Stimulated activated effector memory CD8-positive, alpha-beta T cell treated with anti-CD3 and anti-CD28 coated beads, Interleukin-12 subunit alpha, Interleukin-12 subunit beta, amount 100 ng/mL, for 72 hours (primary cell): ENCODE measurements around the gene ITPR3.
"Not testable (repeated sequence)": the region's sequence is repeated elsewhere in the genome, so short reads cannot be mapped to it uniquely, and the experiment has no call there.

Source experiments
- ATAC-seq: fragments of 150-1000 bp; cut with Tn5 transposase; 2 replicates; pipeline ENCODE4 v1.10.0; 2021
- DNase-seq, 2 donors: peaks; one replicate each; pipeline ENCODE4 v3.0.0; 2021 to 2022; ENCODE audit warnings: low spot score in 2 of 2
- H3K27ac Mint-ChIP-seq: one replicate; pipeline ENCODE4 v1.8.0; 2022; ENCODE audit warnings: mild to moderate bottlenecking, mixed read lengths
- H3K36me3 Mint-ChIP-seq: one replicate; pipeline ENCODE4 v1.8.0; 2022; ENCODE audit warnings: mild to moderate bottlenecking, mixed read lengths
- H3K4me1 Mint-ChIP-seq: one replicate; pipeline ENCODE4 v1.8.0; 2022; ENCODE audit warnings: mixed read lengths
- H3K4me3 Mint-ChIP-seq: one replicate; pipeline ENCODE4 v1.8.0; 2022; ENCODE audit warnings: mild to moderate bottlenecking, mixed read lengths
- H3K9me3 Mint-ChIP-seq: one replicate; pipeline ENCODE4 v1.8.0; 2022; ENCODE audit warnings: mixed read lengths

The ITPR3 gene

GRCh38 chr6:33619166-33619840, 1.8 kb upstream of the ITPR3 start:
- Mint-ChIP-seq H3K4me3 (peak overlapping the region; percentile 89), H3K27ac (peak overlapping the region; percentile 94), H3K36me3 (peaks cover 17% of the 10 kb centered on the region), H3K4me1 (peaks cover 43% of the 10 kb centered on the region), H3K9me3 (no peaks in the 10 kb centered on the region)
- ATAC-seq: no peak
- DNase-seq: no peak

- peaks cover 25% of the 10 kb centered on the region for H3K36me3 Mint-ChIP-seq
- peak in 1 of 2 donors; percentile 69 for DNase-seq
- no peak for ATAC-seq
- peak overlapping the region; percentile 89 for H3K4me3 Mint-ChIP-seq
- H3K27ac Mint-ChIP-seq: peak overlapping the region; percentile 94
- H3K9me3 Mint-ChIP-seq: no peaks in the 10 kb centered on the region
- H3K4me1 Mint-ChIP-seq: peaks cover 53% of the 10 kb centered on the region
Observed at GRCh38 chr6:33620158-33620855, 815 bp upstream of the ITPR3 start.

- H3K4me1 Mint-ChIP-seq: peaks cover 56% of the 10 kb centered on the region
Observed at GRCh38 chr6:33621711-33622388, 728 bp downstream of the ITPR3 start.

GRCh38 chr6:33622456-33623431, 1.6 kb downstream of the ITPR3 start:
- no peaks in the 10 kb centered on the region for H3K9me3 Mint-ChIP-seq
- DNase-seq (peak in 1 of 2 donors; percentile 53), ATAC-seq (no peak)
- H3K4me1 Mint-ChIP-seq: peaks cover 62% of the 10 kb centered on the region
- H3K27ac Mint-ChIP-seq: peak overlapping the region; percentile 87
- peaks cover 38% of the 10 kb centered on the region for H3K36me3 Mint-ChIP-seq
- H3K4me3 Mint-ChIP-seq: peak overlapping the region; percentile 89

More at GRCh38 chr6:33621711-33622388, 728 bp downstream of the ITPR3 start:
- peak in 1 of 2 donors; percentile 73 for DNase-seq
- Mint-ChIP-seq H3K27ac (peak overlapping the region; percentile 87), H3K4me3 (peak overlapping the region; percentile 89), H3K36me3 (peaks cover 31% of the 10 kb centered on the region), H3K9me3 (no peaks in the 10 kb centered on the region)
- ATAC-seq: peak; percentile 44

- H3K27ac Mint-ChIP-seq: peak overlapping the region; percentile 78
Observed at GRCh38 chr6:33623895-33624381, 2.8 kb downstream of the ITPR3 start.

GRCh38 chr6:33624856-33625255, 3.7 kb downstream of the ITPR3 start:
- Mint-ChIP-seq H3K4me1 (peaks cover 60% of the 10 kb centered on the region), H3K4me3 (no peak overlapping the region), H3K9me3 (no peaks in the 10 kb centered on the region), H3K36me3 (peaks cover 43% of the 10 kb centered on the region), H3K27ac (peak overlapping the region; percentile 78)
- DNase-seq: no peak
- no peak for ATAC-seq

More at GRCh38 chr6:33623895-33624381, 2.8 kb downstream of the ITPR3 start:
- Mint-ChIP-seq H3K4me1 (peaks cover 70% of the 10 kb centered on the region), H3K9me3 (no peaks in the 10 kb centered on the region), H3K4me3 (peak overlapping the region; percentile 89), H3K36me3 (peaks cover 38% of the 10 kb centered on the region)
- ATAC-seq: no peak
- no peak for DNase-seq

- ATAC-seq: no peak
- Mint-ChIP-seq H3K4me3 (no peak overlapping the region), H3K4me1 (peaks cover 72% of the 10 kb centered on the region), H3K27ac (peak overlapping the region; percentile 76), H3K36me3 (peaks cover 63% of the 10 kb centered on the region), H3K9me3 (no peaks in the 10 kb centered on the region)
- no peak for DNase-seq
Observed at GRCh38 chr6:33627876-33628275, 6.8 kb downstream of the ITPR3 start.

GRCh38 chr6:33628401-33628964, 7.4 kb downstream of the ITPR3 start:
- H3K27ac Mint-ChIP-seq: peak overlapping the region; percentile 76
- ATAC-seq (no peak), DNase-seq (no peak)
- no peaks in the 10 kb centered on the region for H3K9me3 Mint-ChIP-seq
- peaks cover 61% of the 10 kb centered on the region for H3K36me3 Mint-ChIP-seq
- no peak overlapping the region for H3K4me3 Mint-ChIP-seq
- peaks cover 70% of the 10 kb centered on the region for H3K4me1 Mint-ChIP-seq

- no peak for ATAC-seq
- Mint-ChIP-seq H3K9me3 (no peaks in the 10 kb centered on the region), H3K27ac (no peak overlapping the region), H3K4me1 (peaks cover 69% of the 10 kb centered on the region), H3K36me3 (peaks cover 59% of the 10 kb centered on the region), H3K4me3 (no peak overlapping the region)
- no peak for DNase-seq
Observed at GRCh38 chr6:33630014-33630413, 8.9 kb downstream of the ITPR3 start.

GRCh38 chr6:33631521-33631920, 10.4 kb downstream of the ITPR3 start:
- ATAC-seq, H3K27ac Mint-ChIP-seq, H3K4me3 Mint-ChIP-seq, H3K9me3 Mint-ChIP-seq, DNase-seq: not testable (repeated sequence)
- peaks cover 77% of the 10 kb centered on the region for H3K4me1 Mint-ChIP-seq
- H3K36me3 Mint-ChIP-seq: peaks cover 68% of the 10 kb centered on the region

- Mint-ChIP-seq H3K4me3 (peak overlapping the region; percentile 87), H3K9me3 (no peaks in the 10 kb centered on the region), H3K36me3 (peaks cover 64% of the 10 kb centered on the region), H3K4me1 (peaks cover 82% of the 10 kb centered on the region), H3K27ac (no peak overlapping the region)
- peak; percentile 4 for ATAC-seq
- DNase-seq: no peak
Observed at GRCh38 chr6:33631971-33632557, 10.9 kb downstream of the ITPR3 start.

GRCh38 chr6:33632558-33633039, 11.5 kb downstream of the ITPR3 start:
- peaks cover 65% of the 10 kb centered on the region for H3K36me3 Mint-ChIP-seq
- peak overlapping the region; percentile 87 for H3K4me3 Mint-ChIP-seq
- peak overlapping the region; percentile 80 for H3K27ac Mint-ChIP-seq
- peaks cover 83% of the 10 kb centered on the region for H3K4me1 Mint-ChIP-seq
- ATAC-seq (peak; percentile 66), DNase-seq (peak in 1 of 2 donors; percentile 78)
- H3K9me3 Mint-ChIP-seq: no peaks in the 10 kb centered on the region

GRCh38 chr6:33633084-33633461, 12.0 kb downstream of the ITPR3 start:
- Mint-ChIP-seq H3K27ac (peak overlapping the region; percentile 80), H3K4me3 (peak overlapping the region; percentile 87), H3K9me3 (no peaks in the 10 kb centered on the region), H3K36me3 (peaks cover 70% of the 10 kb centered on the region), H3K4me1 (peaks cover 82% of the 10 kb centered on the region)
- DNase-seq (no peak), ATAC-seq (peak; percentile 1)
